CD4-positive, alpha-beta T cell (primary cell): Measurements from ENCODE around the gene CHPT1. TPM values are rescaled to one million over a fixed set of nuclear protein-coding genes. Genes with fewer than 3 reads are reported as not detected.

Experiments used
- ATAC-seq: fragments of 200-7000 bp; cut with Tn5 transposase; one replicate; pipeline ENCODE4 v1.10.0; 2022; ENCODE audit warnings: mild to moderate bottlenecking; ENCODE audit not compliant: poor library complexity
- CTCF ChIA-PET: fragments of 350-600 bp; sonication (Branson Sonifier 250); formaldehyde crosslinking; loops from one replicate; lab custom pipeline; 2021; ENCODE audit warnings: antibody characterized with exemption, inconsistent platforms; lab: Charles Lee
- POLR2A ChIA-PET: fragments of 350-600 bp; sonication (Branson Sonifier 250); formaldehyde crosslinking; loops from one replicate; lab custom pipeline; 2021; ENCODE audit warnings: antibody characterized with exemption, inconsistent platforms; lab: Charles Lee
- DNase-seq, 14 experiments: peaks; one replicate each; pipeline ENCODE4 v3.0.0-alpha.2; 2013 to 2020; ENCODE audit warnings: mixed read lengths in 2 of 14
- H3K27ac ChIP-seq, 2 donors: one replicate each; pipeline versions ENCODE4 v1.5.1 to v1.7.0; 2013; ENCODE audit warnings: low read length in 2 of 2, low read depth in 1 of 2, mild to moderate bottlenecking in 1 of 2
- H3K27me3 ChIP-seq, 2 experiments: 1 replicate in 1 of 2; 2 replicates in 1 of 2; pipeline versions ENCODE4 v1.6.1 to v1.7.0; 2013; ENCODE audit warnings: low read length in 2 of 2, control low read depth in 1 of 2, mild to moderate bottlenecking in 1 of 2, moderate library complexity in 1 of 2; ENCODE audit not compliant: insufficient read depth in 2 of 2, control insufficient read depth in 1 of 2
- H3K36me3 ChIP-seq: one replicate; pipeline ENCODE4 v1.6.1; 2013; ENCODE audit warnings: low read length, control low read depth; ENCODE audit not compliant: insufficient read depth
- H3K4me1 ChIP-seq: one replicate; pipeline ENCODE4 v1.6.1; 2013; ENCODE audit warnings: low read length, control low read depth; ENCODE audit not compliant: insufficient read depth
- H3K4me3 ChIP-seq: one replicate; pipeline ENCODE4 v1.5.1; 2013; ENCODE audit warnings: mild to moderate bottlenecking, low read length, moderate library complexity
- H3K9me3 ChIP-seq, 2 experiments: 1 replicate in 1 of 2; 2 replicates in 1 of 2; pipeline versions ENCODE4 v1.6.1 to v1.7.0; 2013; ENCODE audit warnings: low read length in 2 of 2, mild to moderate bottlenecking in 2 of 2, control low read depth in 1 of 2, moderate library complexity in 1 of 2; ENCODE audit not compliant: control insufficient read depth in 1 of 2, insufficient read depth in 1 of 2
- H3K27ac Mint-ChIP-seq: one replicate; pipeline ENCODE4 v1.8.0; 2020; ENCODE audit warnings: mixed read lengths
- H3K27me3 Mint-ChIP-seq: one replicate; pipeline ENCODE4 v1.8.0; 2021; ENCODE audit warnings: mixed read lengths
- H3K36me3 Mint-ChIP-seq: one replicate; pipeline ENCODE4 v1.8.0; 2021; ENCODE audit warnings: low read depth, mixed read lengths
- H3K4me1 Mint-ChIP-seq: one replicate; pipeline ENCODE4 v1.8.0; 2021; ENCODE audit warnings: low read depth, mixed read lengths
- H3K4me3 Mint-ChIP-seq: one replicate; pipeline ENCODE4 v1.8.0; 2020; ENCODE audit warnings: mild to moderate bottlenecking, mixed read lengths
- H3K9me3 Mint-ChIP-seq: one replicate; pipeline ENCODE4 v1.8.0; 2020; ENCODE audit warnings: mixed read lengths
- CTCF ChIP-seq: fragments of 200-600 bp; IDR thresholded peaks from one replicate; pipeline ENCODE4 v1.8.0; 2022; ENCODE audit warnings: antibody characterized with exemption, mild to moderate bottlenecking
- intact Hi-C, 2 experiments: fragments of 100-400 bp; cut with DNase I in 1 of 2; cut with micrococcal nuclease in 1 of 2; formaldehyde crosslinking; loops; one replicate each; pipeline versions ENCODE4 v1.15.1 to v1.9.0; 2023 to 2025; cut with DNase I, micrococcal nuclease
- total RNA-seq, 174 experiments: library from RNA in 2 of 174; stranded (reverse) in 2 of 174; gene quantifications; one replicate each; pipeline ENCODE4 v1.2.3 and lab custom pipeline; 2021 to 2026

Gene CHPT1
- total RNA-seq, 2 experiments from 2014 or later: 10.8 to 11.9 TPM

- POLR2A ChIA-PET: no interaction called here
- Histone ChIP-seq H3K9me3 (no peaks in the 10 kb centered on the region), H3K4me1 (no peaks in the 10 kb centered on the region), H3K27ac (no peak overlapping the region), H3K27me3 (no peaks in the 10 kb centered on the region), H3K4me3 (no peak overlapping the region), H3K36me3 (peaks cover 19% of the 10 kb centered on the region)
- intact Hi-C loops: loop anchor here in 1 of 2 experiments (10.0 kb wide), 2 partner anchors 287 to 337 kb away; partner anchors contain the start of gene WASHC3
- no peaks in the 10 kb centered on the region for H3K9me3 Mint-ChIP-seq
- H3K36me3 Mint-ChIP-seq: peaks cover 66% of the 10 kb centered on the region
- ATAC-seq (no peak), DNase-seq (no peak)
- CTCF ChIA-PET: interaction anchor here (1.0 to 2.6 kb wide), 3 partner anchors 46 to 62 kb away, joined by 3 to 6 read pairs (median 3); no protein-coding TSS in a partner anchor
- no peaks in the 10 kb centered on the region for H3K27me3 Mint-ChIP-seq
- peak overlapping the region; percentile 25 for H3K27ac Mint-ChIP-seq
- H3K4me3 Mint-ChIP-seq: no peak overlapping the region
- peaks cover 5% of the 10 kb centered on the region for H3K4me1 Mint-ChIP-seq
- TF ChIP-seq CTCF: no peak
Observed at GRCh38 chr12:101777978-101778377, 80.5 kb downstream of the CHPT1 start.

Other genes with a start within 250 kb of the CHPT1 start
- gene SPIC, start 222.3 kb upstream of the CHPT1 start, total RNA-seq: not detected
- not detected for gene MYBPC1, start 102.7 kb upstream of the CHPT1 start, total RNA-seq
- under 1 TPM; 0.22 to 0.34 TPM for gene SYCP3, start 41.8 kb downstream of the CHPT1 start, total RNA-seq
- gene GNPTAB, start 133.3 kb downstream of the CHPT1 start, total RNA-seq: 10 to 100 TPM; 38.2 to 43.8 TPM
- gene DRAM1, start 179.9 kb downstream of the CHPT1 start, total RNA-seq: 1 to 10 TPM; 1.3 to 1.6 TPM